ENCODE data around the gene CAD.
A peak's percentile ranks its signal among the peaks of the same experiment; 100 is the strongest.
"Not testable (repeated sequence)": the region's sequence is repeated elsewhere in the genome, so short reads cannot be mapped to it uniquely, and the experiment has no call there.

CAD gene

GRCh38 chr2:27217173-27218121 lies at the start of gene CAD:
TSS of gene CAD (plus strand) at chr2:27217369. CDS start at chr2:27217552, 183 bp downstream.
- DNase-seq: peak; percentile 90

- DNase-seq: no peak
Observed at GRCh38 chr2:27170581-27171337, 46.4 kb upstream of the CAD start.

- no peak for DNase-seq
Observed at GRCh38 chr2:27171351-27171848, 45.8 kb upstream of the CAD start.

GRCh38 chr2:27174638-27175037 lies 42.5 kb upstream of the CAD start:
- no peak for DNase-seq

- DNase-seq: no peak
Observed at GRCh38 chr2:27175330-27175729, 41.8 kb upstream of the CAD start.

- DNase-seq: not testable (repeated sequence)
Observed at GRCh38 chr2:27175781-27176180, 41.4 kb upstream of the CAD start.

- no peak for DNase-seq
Observed at GRCh38 chr2:27177441-27178351, 39.5 kb upstream of the CAD start.

GRCh38 chr2:27178469-27178868 lies 38.7 kb upstream of the CAD start:
- DNase-seq: no peak

- DNase-seq: no peak
Observed at GRCh38 chr2:27179344-27180000, 37.7 kb upstream of the CAD start.

GRCh38 chr2:27182346-27182745 lies 34.8 kb upstream of the CAD start:
- DNase-seq: no peak

- no peak for DNase-seq
Observed at GRCh38 chr2:27184115-27184514, 33.1 kb upstream of the CAD start.

- no peak for DNase-seq
Observed at GRCh38 chr2:27185331-27186026, 31.7 kb upstream of the CAD start.

- DNase-seq: no peak
Observed at GRCh38 chr2:27186613-27187345, 30.4 kb upstream of the CAD start.

- DNase-seq: no peak
Observed at GRCh38 chr2:27189989-27190388, 27.2 kb upstream of the CAD start.

GRCh38 chr2:27191070-27191829 lies 25.9 kb upstream of the CAD start:
- peak; percentile 53 for DNase-seq

GRCh38 chr2:27194538-27195354 lies 22.4 kb upstream of the CAD start:
- DNase-seq: no peak

GRCh38 chr2:27195799-27196198 lies 21.4 kb upstream of the CAD start:
- not testable (repeated sequence) for DNase-seq

- not testable (repeated sequence) for DNase-seq
Observed at GRCh38 chr2:27198068-27198467, 19.1 kb upstream of the CAD start.

GRCh38 chr2:27198627-27199026 lies 18.5 kb upstream of the CAD start:
- DNase-seq: no peak
